DND-41 (cell line): Measurements from ENCODE around the gene PRPF38A.

Source experiments
- CTCF ChIP-seq: IDR thresholded peaks from 2 replicates; pipeline ENCODE4 v1.5.1; 2012; ENCODE audit warnings: borderline replicate concordance, low read length, moderate library complexity, mild to moderate bottlenecking; ENCODE audit not compliant: poor library complexity, severe bottlenecking; ENCODE audit errors: extremely low read depth
- EZH2 ChIP-seq: IDR thresholded peaks from 3 replicates; pipeline ENCODE4 v1.6.1; 2012; ENCODE audit warnings: borderline replicate concordance, low read depth, mild to moderate bottlenecking, moderate library complexity, low read length, inconsistent platforms; ENCODE audit not compliant: severe bottlenecking

- TF ChIP-seq CTCF, result no peak
- no peak for TF ChIP-seq EZH2
Measured at GRCh38 chr1:52426371-52426770, 22.0 kb downstream of the PRPF38A start.
